Urothelium cell line (cell line): Measurements from ENCODE around the gene ZRANB1.
"Not testable (repeated sequence)": the region's sequence is repeated elsewhere in the genome, so short reads cannot be mapped to it uniquely, and the experiment has no call there.

Source experiments
- DNase-seq: peaks from one replicate; pipeline ENCODE4 v3.0.0; 2011; ENCODE audit warnings: low spot score, mixed read lengths
- FAIRE-seq: peaks from 2 replicates; lab custom pipeline; 2011; peaks lifted over from hg19 to GRCh38; lab: Jason Lieb, UNC

The ZRANB1 gene

DNA sequence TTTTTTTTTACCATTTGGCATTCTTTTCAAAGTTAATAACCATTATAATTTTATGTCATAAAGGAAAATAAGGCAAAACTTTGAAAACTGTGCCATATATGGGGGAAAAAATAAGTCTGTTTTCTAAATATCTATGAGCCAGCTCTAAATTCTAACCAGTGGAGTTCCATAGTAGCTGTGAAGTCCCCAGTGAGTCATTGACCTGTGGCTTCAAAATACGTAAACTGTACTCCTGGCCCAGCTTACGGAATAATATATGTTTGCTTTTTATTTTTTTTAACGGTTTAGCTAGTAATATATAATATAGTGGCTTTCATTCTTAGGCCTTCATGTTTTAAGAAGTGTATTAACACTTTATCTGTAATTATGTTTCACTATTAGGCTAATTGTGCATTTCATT lies 20.5 kb downstream of the ZRANB1 start:
- FAIRE-seq, result no peak
- DNase-seq, result no peak

DNA sequence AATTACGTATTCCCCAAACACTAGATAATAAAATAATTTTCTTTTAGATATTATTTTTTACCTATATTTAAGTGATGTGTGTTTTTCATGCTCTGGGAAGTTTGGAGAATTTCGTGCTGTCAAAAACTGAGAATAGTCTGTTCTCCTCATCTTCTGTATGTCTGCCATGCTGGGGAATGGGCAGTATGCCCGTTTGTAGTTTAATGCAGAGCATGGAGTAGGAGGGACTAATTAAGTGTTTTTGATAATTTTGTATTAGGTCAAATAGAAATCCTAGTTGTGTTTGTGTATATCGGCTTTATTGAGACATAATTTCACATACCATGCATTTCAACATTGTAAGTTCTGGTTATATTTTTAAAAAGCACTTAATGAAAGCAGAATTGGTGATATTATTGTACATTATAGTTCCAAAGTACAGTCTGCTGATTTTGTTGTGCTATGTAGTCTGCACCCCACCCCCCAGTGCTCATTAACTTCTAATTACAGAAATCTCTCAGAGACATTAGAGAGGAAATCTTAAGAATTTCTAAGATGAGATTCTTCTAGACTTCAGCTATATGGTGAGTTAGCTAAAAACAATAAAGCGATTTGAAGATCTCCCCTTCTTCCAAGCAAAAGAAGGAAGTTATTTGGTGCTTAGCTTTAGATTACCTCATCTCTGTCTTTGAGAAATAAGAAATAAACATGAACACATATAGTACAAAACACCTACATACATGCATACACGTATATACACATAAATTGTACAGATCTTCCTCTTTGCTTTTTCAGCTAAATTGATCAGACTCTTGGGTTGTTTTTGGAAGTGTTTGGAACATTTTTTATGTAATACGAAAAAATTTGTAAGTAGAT lies 22.2 kb downstream of the ZRANB1 start:
- no peak for FAIRE-seq
- DNase-seq, result no peak

- no peak for DNase-seq
- no peak for FAIRE-seq
Observed at GRCh38 chr10:124966008-124966407, 24.1 kb downstream of the ZRANB1 start.

- no peak for FAIRE-seq
Observed at GRCh38 chr10:124967255-124967654, 25.3 kb downstream of the ZRANB1 start.

DNA sequence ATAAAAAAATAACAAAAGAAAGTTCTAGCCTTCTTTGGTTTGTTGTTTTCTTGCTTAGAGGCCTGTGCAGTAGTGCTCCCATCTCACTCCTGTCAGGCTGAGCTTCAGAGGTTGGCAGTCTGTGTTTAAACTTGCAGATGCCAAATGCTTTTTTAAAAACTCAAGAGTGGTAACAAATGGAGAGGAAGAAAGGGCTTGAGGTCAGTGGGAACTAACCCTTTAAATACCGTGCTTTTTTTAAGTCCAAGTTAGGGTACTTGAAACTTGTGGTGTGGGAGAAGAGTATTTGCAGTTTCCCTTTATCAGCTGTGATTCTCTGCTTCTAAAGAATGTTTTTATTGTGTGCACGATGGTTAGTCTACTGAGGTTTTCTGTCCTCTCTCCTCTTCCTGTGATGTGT lies 29.4 kb downstream of the ZRANB1 start:
- DNase-seq (no peak), FAIRE-seq (no peak)

More at GRCh38 chr10:124967255-124967654, 25.3 kb downstream of the ZRANB1 start:
- no peak for DNase-seq

DNA sequence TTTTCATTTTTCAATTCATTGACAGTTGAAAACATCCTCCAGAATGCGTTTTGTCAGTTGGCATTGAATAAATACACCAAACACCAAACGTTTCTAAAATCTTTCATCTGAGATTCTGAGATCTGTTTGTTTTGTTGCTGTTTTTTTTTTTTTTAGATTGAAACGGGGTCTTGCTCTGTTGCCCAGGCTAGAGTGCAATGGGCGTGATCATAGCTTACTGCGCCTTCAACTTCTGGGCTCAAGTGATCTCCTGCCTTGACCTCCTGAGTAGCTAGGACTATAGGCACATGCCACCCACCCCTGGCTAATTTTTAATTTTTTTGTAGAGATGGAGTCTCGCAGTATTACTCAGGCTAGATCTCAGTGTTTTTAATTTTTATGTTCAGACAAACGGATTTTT lies 30.7 kb downstream of the ZRANB1 start:
- FAIRE-seq (no peak), DNase-seq (no peak)

DNA sequence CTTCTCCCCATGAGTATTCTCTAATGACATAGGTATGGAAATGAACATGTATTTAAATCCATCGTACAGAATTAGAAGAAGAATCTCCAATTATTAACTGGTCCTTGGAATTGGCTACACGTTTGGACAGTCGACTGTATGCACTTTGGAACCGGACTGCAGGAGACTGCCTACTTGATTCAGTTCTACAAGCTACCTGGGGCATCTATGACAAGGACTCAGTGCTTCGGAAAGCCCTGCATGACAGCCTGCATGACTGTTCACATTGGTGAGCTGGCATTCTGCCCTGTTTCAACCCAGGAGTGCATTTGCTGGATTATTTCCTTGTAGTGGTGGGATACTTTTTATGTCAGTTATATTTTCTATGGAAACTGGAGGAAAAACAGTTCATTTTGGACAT lies 32.2 kb downstream of the ZRANB1 start:
- DNase-seq, result no peak
- FAIRE-seq, result no peak

DNA sequence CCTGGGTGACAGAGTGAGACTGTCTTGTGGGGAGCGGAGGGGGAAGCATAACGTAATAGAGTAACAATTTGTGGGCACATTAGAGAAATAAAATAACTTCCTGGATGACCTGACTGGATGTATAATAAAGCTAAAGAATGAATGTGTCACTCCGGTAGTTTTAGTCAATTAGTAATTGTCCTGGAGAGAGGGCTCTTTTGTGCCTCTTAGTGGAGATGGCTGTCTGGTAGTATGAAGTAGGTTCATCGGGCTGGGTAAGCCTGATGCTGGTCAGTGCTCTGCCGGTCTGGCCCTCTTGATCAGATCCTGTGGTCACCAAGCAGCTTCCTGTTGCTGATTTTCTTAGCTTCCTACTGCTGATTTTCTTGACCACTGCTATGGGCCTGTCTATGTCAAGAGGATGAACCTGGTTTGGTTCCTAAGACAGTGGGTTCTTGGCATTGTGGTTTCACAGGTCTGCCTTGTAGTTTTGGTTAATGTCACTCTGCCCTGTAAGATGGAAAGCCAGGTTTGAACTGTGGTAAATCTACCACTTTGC lies 34.1 kb downstream of the ZRANB1 start:
- DNase-seq (no peak), FAIRE-seq (no peak)

DNA sequence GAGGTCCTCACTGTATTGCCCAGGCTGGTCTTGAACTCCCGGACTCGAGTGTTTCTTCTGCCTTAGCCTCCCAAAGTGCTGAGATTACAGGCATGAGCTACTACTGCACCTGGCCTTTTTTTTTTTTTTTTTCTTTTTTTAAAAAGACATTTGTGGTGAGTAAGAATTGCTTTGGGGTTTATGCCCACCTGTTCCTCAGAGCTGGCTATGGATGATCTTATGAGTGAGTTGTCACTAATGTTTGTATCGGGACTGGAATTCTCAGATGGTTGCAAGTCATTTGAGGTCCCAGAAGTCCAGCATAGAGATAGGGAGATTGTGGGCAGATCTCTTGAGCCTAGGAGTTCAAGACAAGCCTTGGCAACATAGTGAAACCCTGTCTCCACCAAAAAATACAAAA lies 35.2 kb downstream of the ZRANB1 start:
- no peak for FAIRE-seq
- no peak for DNase-seq

DNA sequence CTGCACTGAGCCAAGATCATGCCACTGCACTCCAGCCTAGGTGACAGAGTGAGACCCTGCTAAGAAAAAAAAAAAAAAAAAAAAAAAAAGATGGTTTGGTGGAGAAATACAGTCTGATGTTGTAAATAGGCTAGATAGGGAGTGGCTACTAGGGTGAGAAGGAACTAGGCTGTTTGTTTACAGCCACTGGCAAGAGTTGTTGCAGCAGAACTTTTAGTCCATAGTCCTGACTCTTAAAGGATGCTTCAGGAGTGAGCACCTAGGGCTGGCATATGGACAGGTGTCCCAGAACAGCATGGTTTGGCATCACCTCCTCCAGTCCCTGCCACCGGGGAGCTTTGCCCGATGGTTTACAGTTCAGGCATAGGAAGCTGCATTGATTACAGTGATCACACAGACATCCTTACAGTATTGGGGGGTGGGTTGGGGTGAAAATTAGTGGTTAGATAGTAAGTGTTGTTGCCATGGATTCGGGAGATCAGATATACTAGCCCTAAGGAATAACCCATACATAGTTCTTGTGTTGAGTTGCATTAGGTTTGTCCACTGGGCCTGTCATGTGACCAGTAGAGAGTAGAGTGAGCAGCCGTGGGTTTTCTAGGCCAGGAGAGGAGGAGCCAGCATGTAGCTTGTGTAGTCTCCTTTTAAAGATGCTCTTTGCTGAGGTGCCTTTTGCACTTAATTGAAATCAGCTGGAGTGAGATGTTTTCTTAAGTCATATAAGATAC lies 35.9 kb downstream of the ZRANB1 start:
- DNase-seq, result no peak
- FAIRE-seq, result no peak

- no peak for FAIRE-seq
- DNase-seq, result no peak
Observed at GRCh38 chr10:124978376-124978725, 36.4 kb downstream of the ZRANB1 start.

DNA sequence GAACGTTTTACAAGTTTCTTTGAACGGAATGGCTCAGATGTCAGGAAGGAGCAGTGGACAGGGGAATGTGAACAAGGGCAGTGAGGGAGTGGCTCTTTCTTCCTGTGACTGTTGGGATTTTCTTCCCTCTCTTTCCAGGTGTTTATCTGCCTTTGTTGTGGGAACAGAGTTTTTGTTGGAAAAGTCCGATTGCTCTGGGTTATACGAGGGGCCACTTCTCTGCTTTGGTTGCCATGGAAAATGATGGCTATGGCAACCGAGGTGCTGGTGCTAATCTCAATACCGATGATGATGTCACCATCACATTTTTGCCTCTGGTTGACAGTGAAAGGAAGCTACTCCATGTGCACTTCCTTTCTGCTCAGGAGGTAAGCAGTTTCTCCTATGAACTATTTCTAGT lies 41.4 kb downstream of the ZRANB1 start:
- FAIRE-seq (no peak), DNase-seq (no peak)

- no peak for FAIRE-seq
- no peak for DNase-seq
Observed at GRCh38 chr10:124984376-124984775, 42.5 kb downstream of the ZRANB1 start.

- DNase-seq, result no peak
- FAIRE-seq, result no peak
Observed at GRCh38 chr10:124985162-124985561, 43.2 kb downstream of the ZRANB1 start.

DNA sequence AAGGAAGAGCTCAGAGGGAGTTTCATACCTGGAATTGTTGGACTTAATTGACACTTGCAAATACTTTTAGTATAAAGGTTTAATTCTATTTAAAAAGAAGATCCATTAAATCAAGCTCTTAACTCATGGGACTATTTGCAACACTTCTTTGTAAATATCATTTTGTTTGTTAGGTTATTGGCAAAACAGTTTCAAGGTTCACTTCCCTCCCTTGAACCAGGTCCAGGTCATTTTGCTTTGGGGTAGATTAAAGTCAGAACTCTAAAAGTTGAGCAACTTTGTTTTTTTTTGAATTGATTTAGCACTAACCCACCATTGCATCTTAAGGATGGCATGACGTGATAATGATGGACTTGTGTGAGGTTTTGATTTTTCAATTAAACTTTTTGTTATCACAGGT lies 45.9 kb downstream of the ZRANB1 start:
- no peak for DNase-seq
- FAIRE-seq, result no peak

DNA sequence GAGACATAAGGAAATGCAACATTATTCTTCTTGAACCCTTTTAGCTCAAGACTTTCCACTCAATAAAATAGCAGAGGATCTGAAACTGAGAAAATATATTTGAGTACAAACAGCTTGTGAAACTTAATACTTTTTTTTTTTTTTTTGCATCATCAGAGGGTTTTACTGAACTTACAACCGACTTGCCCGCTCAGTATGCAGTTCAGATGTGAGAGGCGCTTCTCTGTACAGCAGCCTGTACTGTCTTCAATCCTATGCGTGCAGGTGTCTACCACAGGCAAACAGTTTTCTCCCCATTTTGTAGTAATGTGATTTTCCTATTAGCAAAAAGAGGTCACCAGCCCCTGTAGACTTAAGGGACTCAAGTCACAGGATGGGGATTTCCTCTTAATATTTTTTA lies 46.8 kb downstream of the ZRANB1 start:
- DNase-seq, FAIRE-seq: not testable (repeated sequence)

DNA sequence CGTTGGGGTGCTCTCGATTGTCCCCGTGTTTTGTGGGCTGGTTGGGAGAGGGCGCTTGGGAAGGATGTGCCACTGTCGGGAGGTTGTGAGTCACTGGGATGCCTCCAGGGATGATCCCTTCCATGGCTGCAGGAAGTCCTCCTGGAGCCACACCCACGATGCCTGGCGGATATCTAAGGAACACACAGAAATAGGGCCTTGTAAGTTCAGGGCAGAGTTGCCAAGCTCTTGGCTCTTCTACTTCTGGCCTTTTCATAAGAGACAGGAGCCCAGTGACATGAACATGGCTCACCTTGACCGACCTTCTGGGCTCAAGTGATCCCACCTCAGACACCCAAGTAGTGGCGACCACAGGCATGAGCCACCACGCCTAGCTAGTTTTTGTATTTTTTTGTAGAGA lies 47.6 kb downstream of the ZRANB1 start:
- no peak for DNase-seq
- FAIRE-seq, result no peak

DNA sequence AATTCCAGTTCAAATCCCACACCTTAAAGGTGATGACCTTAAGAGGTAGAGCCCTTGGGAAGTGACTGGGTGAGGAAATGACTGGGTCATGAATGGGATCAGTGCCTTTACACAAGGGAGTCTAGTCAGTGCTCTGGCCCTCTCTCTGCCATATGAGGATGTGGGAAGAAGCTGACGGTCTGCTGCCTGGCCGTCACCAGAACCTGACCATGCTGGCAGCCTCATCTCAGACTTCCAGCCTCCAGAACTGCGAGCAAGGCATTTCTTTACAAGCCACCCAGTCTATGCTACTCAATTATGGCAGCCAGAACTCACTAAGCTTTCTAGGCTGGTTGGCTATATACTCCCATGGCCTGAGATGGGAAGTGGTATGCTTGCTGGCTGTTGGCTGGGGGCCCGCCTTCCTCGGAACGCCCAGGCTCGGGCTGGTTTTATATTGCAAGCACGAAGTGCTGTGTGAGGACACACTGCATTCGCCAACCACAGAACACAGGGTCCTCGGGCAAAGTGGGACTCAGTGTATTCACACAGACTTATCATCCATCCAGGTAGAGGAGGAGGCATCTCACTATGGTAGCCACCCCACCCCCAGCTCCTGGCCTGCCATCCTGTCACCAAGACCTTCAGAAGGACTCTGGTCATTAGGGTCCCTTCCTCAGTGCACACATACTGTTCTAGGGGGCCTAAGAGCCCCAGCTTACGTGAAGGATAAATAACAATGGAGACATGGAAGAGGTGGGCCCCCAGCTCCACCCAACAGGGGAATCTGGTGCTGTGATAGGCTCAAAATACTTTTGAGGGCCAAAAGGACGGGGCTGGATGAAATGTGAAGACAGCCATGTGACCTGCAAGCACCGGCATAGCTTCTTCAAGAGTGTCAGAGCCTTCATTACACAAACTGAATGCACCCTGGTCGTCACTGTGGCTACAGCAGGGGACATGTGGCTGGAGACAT lies 49.0 kb downstream of the ZRANB1 start:
- no peak for FAIRE-seq
- DNase-seq, result no peak

GRCh38 chr10:124991835-124992234 lies 49.9 kb downstream of the ZRANB1 start:
- FAIRE-seq (no peak), DNase-seq (no peak)

DNA sequence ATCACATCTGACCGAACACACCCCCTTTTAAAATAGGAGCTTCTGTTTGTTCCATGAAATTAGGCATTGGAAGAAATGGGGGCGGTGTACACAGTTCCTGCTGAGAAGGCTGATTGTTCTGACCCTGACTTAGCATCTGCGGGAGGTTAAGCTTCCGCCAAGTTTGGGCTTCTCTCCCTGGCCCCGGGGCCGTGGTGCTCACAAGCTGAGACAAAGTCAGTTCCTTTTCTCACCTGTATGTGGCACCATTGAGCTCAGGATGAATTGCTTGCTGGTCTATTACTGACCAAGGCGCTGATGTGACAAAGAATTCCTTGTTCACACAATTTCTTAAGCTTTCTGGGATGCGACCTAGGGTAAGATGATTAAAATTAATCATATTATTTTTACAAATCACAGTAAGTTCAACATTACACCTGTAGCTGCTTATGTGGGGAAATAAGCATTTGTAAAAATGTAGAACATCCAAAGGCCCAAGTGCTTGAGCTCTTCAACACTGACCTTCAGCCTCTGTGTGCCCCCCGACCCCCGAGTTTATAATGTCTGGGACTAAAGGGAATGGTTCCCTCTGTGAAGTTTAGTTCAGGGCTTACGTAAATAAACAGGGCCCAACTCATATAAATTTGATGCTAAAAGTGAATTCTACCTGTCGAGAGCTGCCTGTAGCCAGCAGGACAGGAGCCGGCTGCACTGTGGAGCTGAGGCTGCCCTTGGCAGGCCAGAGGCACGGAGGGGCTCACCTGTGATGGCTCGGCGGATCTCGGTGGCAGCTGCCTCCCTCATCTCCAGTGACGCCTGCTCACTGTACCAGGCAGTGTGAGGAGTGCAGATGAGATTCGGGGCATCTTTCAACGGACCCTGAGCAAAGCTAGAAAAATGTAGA lies 50.8 kb downstream of the ZRANB1 start:
- no peak for DNase-seq

More for the DNA sequence above, 50.8 kb downstream of the ZRANB1 start:
- no peak for FAIRE-seq
